Ishikawa (cell line): ENCODE results near the gene ARHGEF2.

Experiments
- CEBPB ChIP-seq: IDR thresholded peaks from 2 replicates; pipeline ENCODE4 v1.6.1; 2012
- EGR1 ChIP-seq: IDR thresholded peaks from 2 replicates; pipeline ENCODE4 v1.6.1; 2012
- EP300 ChIP-seq: IDR thresholded peaks from 2 replicates; pipeline ENCODE4 v1.6.1; 2012; ENCODE audit warnings: borderline replicate concordance
- MAX ChIP-seq: IDR thresholded peaks from 2 replicates; pipeline ENCODE4 v1.6.1; 2012
- NFIC ChIP-seq: IDR thresholded peaks from 2 replicates; pipeline ENCODE4 v1.6.1; 2012
- RAD21 ChIP-seq: IDR thresholded peaks from 2 replicates; pipeline ENCODE4 v1.6.1; 2012; ENCODE audit warnings: low read depth
- REST ChIP-seq: IDR thresholded peaks from 2 replicates; pipeline ENCODE4 v1.6.1; 2012; ENCODE audit warnings: low read depth, mild to moderate bottlenecking
- TAF1 ChIP-seq: IDR thresholded peaks from 2 replicates; pipeline ENCODE4 v1.6.1; 2012; ENCODE audit warnings: low read depth, mild to moderate bottlenecking
- TEAD4 ChIP-seq: IDR thresholded peaks from 2 replicates; pipeline ENCODE4 v1.6.1; 2012
- USF1 ChIP-seq: IDR thresholded peaks from 2 replicates; pipeline ENCODE4 v1.6.1; 2012
- YY1 ChIP-seq: IDR thresholded peaks from 2 replicates; pipeline ENCODE4 v1.6.1; 2012; ENCODE audit warnings: low read depth

GRCh38 chr1:156025876-156026275 lies 47.5 kb upstream of the ARHGEF2 start:
- TF ChIP-seq NFIC, result no peak
- no peak for TF ChIP-seq CEBPB
- no peak for TF ChIP-seq TAF1
- no peak for TF ChIP-seq EP300
- no peak for TF ChIP-seq EGR1
- TF ChIP-seq USF1, result no peak
- TF ChIP-seq REST, result no peak
- TF ChIP-seq MAX, result no peak
- no peak for TF ChIP-seq YY1
- no peak for TF ChIP-seq TEAD4
- peak; percentile 41; the same call in 1 of the 2 replicates for TF ChIP-seq RAD21
